ENCODE results near the gene DBT. TPM values are rescaled to one million over a fixed set of nuclear protein-coding genes. Genes with fewer than 3 reads are reported as not detected.

DBT gene
- total RNA-seq, 1 experiment from 2014 or later: 16.8 TPM

- ChIA-PET CTCF (no interaction called here), POLR2A (ENCODE audit: low non-redundant PET) (no interaction called here)
- no peaks in the 10 kb centered on the region for H3K27me3 ChIP-seq (replicated peaks; ENCODE audit: insufficient read depth, low read depth, low read length, poor library complexity)
- H3K4me3 ChIP-seq (ENCODE audit: low read depth, low read length, poor library complexity, severe bottlenecking): no peak overlapping the region
- no peaks in the 10 kb centered on the region for H3K9me3 ChIP-seq (ENCODE audit: low read depth, low read length, poor library complexity, severe bottlenecking)
- H3K4me1 ChIP-seq (ENCODE audit: insufficient read depth, low read length, poor library complexity, severe bottlenecking): no peaks in the 10 kb centered on the region
- H3K27ac ChIP-seq (ENCODE audit: low read depth, low read length, poor library complexity, severe bottlenecking): no peak overlapping the region
- peaks cover 46% of the 10 kb centered on the region for H3K36me3 ChIP-seq (ENCODE audit: insufficient read depth, low read length, poor library complexity, severe bottlenecking)
- TF ChIP-seq, protein P1, sequence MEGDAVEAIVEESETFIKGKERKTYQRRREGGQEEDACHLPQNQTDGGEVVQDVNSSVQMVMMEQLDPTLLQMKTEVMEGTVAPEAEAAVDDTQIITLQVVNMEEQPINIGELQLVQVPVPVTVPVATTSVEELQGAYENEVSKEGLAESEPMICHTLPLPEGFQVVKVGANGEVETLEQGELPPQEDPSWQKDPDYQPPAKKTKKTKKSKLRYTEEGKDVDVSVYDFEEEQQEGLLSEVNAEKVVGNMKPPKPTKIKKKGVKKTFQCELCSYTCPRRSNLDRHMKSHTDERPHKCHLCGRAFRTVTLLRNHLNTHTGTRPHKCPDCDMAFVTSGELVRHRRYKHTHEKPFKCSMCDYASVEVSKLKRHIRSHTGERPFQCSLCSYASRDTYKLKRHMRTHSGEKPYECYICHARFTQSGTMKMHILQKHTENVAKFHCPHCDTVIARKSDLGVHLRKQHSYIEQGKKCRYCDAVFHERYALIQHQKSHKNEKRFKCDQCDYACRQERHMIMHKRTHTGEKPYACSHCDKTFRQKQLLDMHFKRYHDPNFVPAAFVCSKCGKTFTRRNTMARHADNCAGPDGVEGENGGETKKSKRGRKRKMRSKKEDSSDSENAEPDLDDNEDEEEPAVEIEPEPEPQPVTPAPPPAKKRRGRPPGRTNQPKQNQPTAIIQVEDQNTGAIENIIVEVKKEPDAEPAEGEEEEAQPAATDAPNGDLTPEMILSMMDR (conservative IDR thresholded peaks at IDR 0.05; ENCODE audit: low read depth, low read length): no peak
- no peak for TF ChIP-seq EZH2 (IDR thresholded peaks at IDR 0.05; ENCODE audit: borderline replicate concordance, low read depth, low read length, poor library complexity, severe bottlenecking)
- DNase-seq (ENCODE audit: low spot score): no peak
- intact Hi-C loops (cut with micrococcal nuclease; ENCODE audit: unreplicated experiment): no loop called here
- no TSS peak for BruUV-seq (replicated peaks)
These were observed 18.9 kb downstream of the DBT start for GRCh38 chr1:100230765-100231164.

DNA sequence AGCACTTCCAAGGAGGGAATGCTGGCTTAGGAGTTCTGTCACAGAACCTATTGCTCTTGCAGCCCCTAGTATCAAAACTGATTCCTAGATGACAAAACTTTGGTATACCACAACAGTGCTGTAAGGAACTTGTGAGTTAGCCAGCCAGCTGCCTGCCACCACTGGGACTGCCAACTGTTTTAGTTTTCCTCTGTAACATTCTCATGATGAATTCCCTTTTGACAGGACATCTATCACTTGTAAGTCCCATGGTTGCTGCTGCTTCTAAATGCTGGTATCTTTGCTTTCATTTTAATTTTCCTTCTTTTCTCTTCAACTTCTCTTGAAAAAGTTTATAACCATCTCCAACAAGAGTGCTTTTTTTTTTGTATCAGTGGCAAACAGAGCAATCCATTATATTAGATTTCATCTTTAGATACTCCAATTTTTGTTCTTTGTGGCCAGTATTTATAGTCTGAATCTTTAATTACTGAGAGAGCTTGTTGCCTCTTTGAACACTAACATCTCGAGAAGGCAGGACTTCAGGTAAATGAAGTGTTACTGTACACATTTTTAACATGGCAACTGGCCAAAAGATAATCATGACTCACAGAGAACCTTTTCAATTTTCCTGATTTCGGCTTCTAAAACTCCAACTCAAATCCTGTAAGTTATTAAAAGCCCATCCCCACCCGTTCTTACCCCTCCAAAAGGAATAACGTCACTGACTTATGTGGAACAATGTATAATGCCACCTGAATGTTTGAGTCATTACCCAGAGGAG is 19.8 kb downstream of the DBT start:
- Histone ChIP-seq H3K4me3 (ENCODE audit: low read depth, low read length, poor library complexity, severe bottlenecking) (no peak overlapping the region), H3K36me3 (ENCODE audit: insufficient read depth, low read length, poor library complexity, severe bottlenecking) (peaks cover 37% of the 10 kb centered on the region), H3K27me3 (replicated peaks; ENCODE audit: insufficient read depth, low read depth, low read length, poor library complexity) (no peaks in the 10 kb centered on the region), H3K9me3 (ENCODE audit: low read depth, low read length, poor library complexity, severe bottlenecking) (no peaks in the 10 kb centered on the region), H3K27ac (ENCODE audit: low read depth, low read length, poor library complexity, severe bottlenecking) (no peak overlapping the region), H3K4me1 (ENCODE audit: insufficient read depth, low read length, poor library complexity, severe bottlenecking) (no peaks in the 10 kb centered on the region)
- intact Hi-C loops (cut with micrococcal nuclease; ENCODE audit: unreplicated experiment): no loop called here
- POLR2A ChIA-PET (ENCODE audit: low non-redundant PET): no interaction called here
- CTCF ChIA-PET: no interaction called here
- no peak for TF ChIP-seq EZH2 (IDR thresholded peaks at IDR 0.05; ENCODE audit: borderline replicate concordance, low read depth, low read length, poor library complexity, severe bottlenecking)
- TF ChIP-seq, protein P1 (conservative IDR thresholded peaks at IDR 0.05; ENCODE audit: low read depth, low read length): no peak
- no peak for DNase-seq (ENCODE audit: low spot score)
- no TSS peak for BruUV-seq (replicated peaks)

GRCh38 chr1:100222428-100222827 is 27.2 kb downstream of the DBT start:
- Histone ChIP-seq H3K9me3 (ENCODE audit: low read depth, low read length, poor library complexity, severe bottlenecking) (no peaks in the 10 kb centered on the region), H3K27ac (ENCODE audit: low read depth, low read length, poor library complexity, severe bottlenecking) (no peak overlapping the region), H3K36me3 (ENCODE audit: insufficient read depth, low read length, poor library complexity, severe bottlenecking) (peaks cover 14% of the 10 kb centered on the region), H3K4me3 (ENCODE audit: low read depth, low read length, poor library complexity, severe bottlenecking) (no peak overlapping the region), H3K4me1 (ENCODE audit: insufficient read depth, low read length, poor library complexity, severe bottlenecking) (no peaks in the 10 kb centered on the region), H3K27me3 (replicated peaks; ENCODE audit: insufficient read depth, low read depth, low read length, poor library complexity) (no peaks in the 10 kb centered on the region)
- TF ChIP-seq, protein P1 (conservative IDR thresholded peaks at IDR 0.05; ENCODE audit: low read depth, low read length): no peak
- no peak for TF ChIP-seq EZH2 (IDR thresholded peaks at IDR 0.05; ENCODE audit: borderline replicate concordance, low read depth, low read length, poor library complexity, severe bottlenecking)
- ChIA-PET POLR2A (ENCODE audit: low non-redundant PET) (interaction anchor here (0.7 kb wide), 1 partner anchor 40 kb away, joined by 3 read pairs; no protein-coding TSS in a partner anchor), CTCF (no interaction called here)
- intact Hi-C loops (cut with micrococcal nuclease; ENCODE audit: unreplicated experiment): no loop called here
- DNase-seq (ENCODE audit: low spot score): no peak
- BruUV-seq (replicated peaks): no TSS peak
